Neuronal stem cell (in vitro differentiated cells): Measurements from ENCODE around the gene PSTK.

Experiments
- DNase-seq: peaks from one replicate; pipeline ENCODE4 v3.0.0-alpha.2; 2013; ENCODE audit warnings: low spot score
- H2AFZ ChIP-seq: one replicate; pipeline ENCODE4 v1.6.1; 2013; ENCODE audit warnings: mild to moderate bottlenecking, low read length, inconsistent platforms
- H2AK5ac ChIP-seq: 2 replicates; pipeline ENCODE4 v1.6.1; 2013; ENCODE audit warnings: low read depth, mild to moderate bottlenecking, inconsistent platforms, low read length, moderate library complexity, mixed read lengths
- H2BK120ac ChIP-seq: 2 replicates; pipeline ENCODE4 v1.6.1; 2013; ENCODE audit warnings: low read depth, mild to moderate bottlenecking, inconsistent platforms, low read length, moderate library complexity, mixed read lengths
- H2BK12ac ChIP-seq: one replicate; pipeline ENCODE4 v1.6.1; 2013; ENCODE audit warnings: low read length, inconsistent platforms
- H2BK15ac ChIP-seq: 2 replicates; pipeline ENCODE4 v1.6.1; 2013; ENCODE audit warnings: mild to moderate bottlenecking, low read length, inconsistent platforms, mixed read lengths
- H2BK5ac ChIP-seq: one replicate; pipeline ENCODE4 v1.6.1; 2013; ENCODE audit warnings: inconsistent platforms, mild to moderate bottlenecking, low read length, moderate library complexity
- H3K14ac ChIP-seq: one replicate; pipeline ENCODE4 v1.6.1; 2013; ENCODE audit warnings: low read length, inconsistent platforms
- H3K18ac ChIP-seq: 2 replicates; pipeline ENCODE4 v1.6.1; 2013; ENCODE audit warnings: low read length, inconsistent platforms
- H3K23ac ChIP-seq: 2 replicates; pipeline ENCODE4 v1.6.1; 2013; ENCODE audit warnings: low read depth, mild to moderate bottlenecking, mixed read lengths, low read length, inconsistent platforms; ENCODE audit not compliant: poor library complexity
- H3K27ac ChIP-seq: replicated peaks from 3 replicates; pipeline ENCODE4 v1.5.1; 2013; ENCODE audit warnings: low read length, inconsistent platforms
- H3K27me3 ChIP-seq, 3 experiments: 2 replicates each; pipeline ENCODE4 v1.6.1; 2013; ENCODE audit warnings: low read length in 3 of 3, mild to moderate bottlenecking in 2 of 3, inconsistent platforms in 1 of 3, low read depth in 1 of 3, mixed read lengths in 1 of 3, moderate library complexity in 1 of 3; ENCODE audit not compliant: control insufficient read depth in 3 of 3, insufficient read depth in 3 of 3
- H3K36me3 ChIP-seq, 2 donors: replicated peaks in 1 of 2; 2 replicates each; pipeline ENCODE4 v1.6.1; 2013; ENCODE audit warnings: low read length in 2 of 2; ENCODE audit not compliant: control insufficient read depth in 2 of 2, insufficient read depth in 2 of 2
- H3K4ac ChIP-seq: 2 replicates; pipeline ENCODE4 v1.6.1; 2013; ENCODE audit warnings: inconsistent platforms, mild to moderate bottlenecking, low read length, moderate library complexity
- H3K4me1 ChIP-seq, 2 donors: 1 replicate in 1 of 2; 2 replicates in 1 of 2; pipeline ENCODE4 v1.6.1; 2013; ENCODE audit warnings: low read length in 2 of 2, low read depth in 1 of 2; ENCODE audit not compliant: control insufficient read depth in 2 of 2, insufficient read depth in 1 of 2
- H3K4me2 ChIP-seq: one replicate; pipeline ENCODE4 v1.6.1; 2013; ENCODE audit warnings: mild to moderate bottlenecking, low read length, inconsistent platforms; ENCODE audit not compliant: insufficient read depth, poor library complexity, severe bottlenecking
- H3K4me3 ChIP-seq, 2 donors: 2 replicates each; pipeline ENCODE4 v1.5.1; 2013; ENCODE audit warnings: low read length in 2 of 2, mild to moderate bottlenecking in 2 of 2, inconsistent platforms in 1 of 2, moderate library complexity in 1 of 2
- H3K79me1 ChIP-seq: one replicate; pipeline ENCODE4 v1.6.1; 2013; ENCODE audit warnings: low read depth, mild to moderate bottlenecking, inconsistent platforms, low read length, moderate library complexity
- H3K9ac ChIP-seq: one replicate; pipeline ENCODE4 v1.6.1; 2013; ENCODE audit warnings: mild to moderate bottlenecking, low read depth, low read length, inconsistent platforms; ENCODE audit not compliant: poor library complexity
- H3K9me3 ChIP-seq, 2 donors: replicated peaks in 1 of 2; 2 replicates each; pipeline versions ENCODE3 to v1.6.1; 2013; ENCODE audit warnings: low read length in 2 of 2, mild to moderate bottlenecking in 2 of 2, inconsistent platforms in 1 of 2, low read depth in 1 of 2, mixed read lengths in 1 of 2, moderate library complexity in 1 of 2; ENCODE audit not compliant: control insufficient read depth in 2 of 2, insufficient read depth in 1 of 2
- H4K8ac ChIP-seq: one replicate; pipeline ENCODE4 v1.6.1; 2013; ENCODE audit warnings: low read depth, mild to moderate bottlenecking, inconsistent platforms, low read length, moderate library complexity
- H4K91ac ChIP-seq: one replicate; pipeline ENCODE4 v1.6.1; 2013; ENCODE audit warnings: low read length, low read depth, mild to moderate bottlenecking, inconsistent platforms; ENCODE audit not compliant: poor library complexity
- WGBS, 2 donors: extraction: QIAGEN DNeasy Blood & Tissue Kit; methylation state at CpG; one replicate each; pipeline ENCODE4 v1.1.7; 2013; ENCODE audit warnings: missing lambda C conversion rate in 2 of 2, mixed read lengths in 1 of 2; ENCODE audit not compliant: insufficient read length in 2 of 2, insufficient replicate concordance in 1 of 2; ENCODE audit errors: extremely low coverage in 2 of 2; 5-methylcytosine and 5-hydroxymethylcytosine counted together

PSTK gene

DNA sequence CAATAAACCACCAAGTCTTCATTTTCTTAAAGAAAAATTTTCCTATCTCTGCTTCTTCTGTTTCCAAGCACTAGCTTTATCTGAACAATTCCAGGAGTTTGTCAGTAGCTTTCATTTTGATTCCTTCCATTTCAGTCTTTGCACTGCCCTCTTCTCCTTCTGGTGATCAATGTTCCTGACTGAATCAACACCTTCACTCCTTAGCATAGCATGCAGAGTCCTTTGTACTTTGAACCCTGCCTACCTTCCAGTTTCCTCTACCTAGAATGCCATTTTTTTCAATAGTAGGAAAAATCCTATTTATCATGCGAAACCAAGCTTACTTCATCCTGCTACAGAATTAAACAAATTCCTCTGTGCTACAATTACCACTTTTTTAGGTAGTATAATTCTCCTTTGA, 24.3 kb upstream of the PSTK start:
- Histone ChIP-seq H2AFZ (no peak overlapping the region), H3K79me1 (no peaks in the 10 kb centered on the region), H2BK5ac (no peak overlapping the region), H3K4me1 (peaks cover 2 to 3% of the 10 kb centered on the region in 2 donors), H2BK12ac (no peak overlapping the region), H3K14ac (no peak overlapping the region), H2BK15ac (no peak overlapping the region), H2BK120ac (no peak overlapping the region), H2AK5ac (no peak overlapping the region), H3K4me2 (no peak overlapping the region), H3K9ac (no peak overlapping the region), H3K4me3 (no peak overlapping the region), H3K9me3 (peaks cover 3 to 5% of the 10 kb centered on the region in 2 donors), H4K91ac (no peak overlapping the region), H3K23ac (no peak overlapping the region), H3K18ac (no peak overlapping the region), H3K27me3 (no peaks in the 10 kb centered on the region), H4K8ac (no peak overlapping the region), H3K4ac (no peak overlapping the region), H3K27ac (no peak overlapping the region), H3K36me3 (peaks cover 0 to 17% of the 10 kb centered on the region in 2 donors)
- no peak for DNase-seq
- no CpG with 5 or more reads among the region's 1 CpG for WGBS, 2 donors

DNA sequence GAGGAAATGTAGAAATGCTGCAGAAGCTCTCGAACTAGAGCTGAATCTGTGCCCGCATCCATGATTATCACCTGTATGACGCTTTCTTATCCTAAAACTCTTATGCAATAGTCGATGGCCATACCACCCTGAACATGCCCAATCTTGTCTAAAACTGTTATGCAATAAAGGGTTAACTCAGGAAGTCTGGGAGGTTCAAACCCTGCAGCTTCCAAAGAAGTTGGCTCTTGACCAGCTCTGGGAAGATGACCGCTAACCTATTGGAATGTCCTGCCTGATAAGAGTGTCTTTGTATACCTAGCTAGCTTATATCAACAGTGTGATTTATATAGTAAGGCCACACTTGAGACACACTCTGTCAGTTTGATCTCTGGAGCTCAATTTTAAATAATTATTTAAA, 22.7 kb upstream of the PSTK start:
- H4K8ac ChIP-seq = no peak overlapping the region
- WGBS, 2 donors = no CpG with 5 or more reads among the region's 5 CpGs
- H3K23ac ChIP-seq = no peak overlapping the region

DNA sequence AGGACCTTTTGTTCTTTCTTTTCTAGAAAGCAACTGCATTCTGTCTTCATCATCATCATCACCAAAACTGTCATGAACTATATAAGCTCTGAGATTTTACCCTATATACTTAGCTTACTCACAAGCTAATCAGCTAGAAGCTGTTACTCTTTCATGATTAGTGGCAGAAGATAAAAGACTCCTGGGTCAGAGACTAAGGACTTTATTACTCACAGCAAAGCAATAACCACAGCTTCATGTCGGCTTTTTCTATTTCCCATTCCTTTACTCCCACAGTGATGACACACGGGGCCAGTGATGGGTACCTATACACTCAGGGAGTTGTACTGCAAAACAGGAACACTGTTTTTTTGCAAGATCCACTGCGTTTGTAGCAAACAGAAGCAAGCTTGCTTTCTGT, 17.8 kb upstream of the PSTK start:
- H3K27ac ChIP-seq = no peak overlapping the region
- no peak overlapping the region for H3K4me3 ChIP-seq
- no peak overlapping the region for H3K23ac ChIP-seq
- H3K4me1 ChIP-seq = no peaks in the 10 kb centered on the region
- no peaks in the 10 kb centered on the region for H3K79me1 ChIP-seq
- H4K8ac ChIP-seq = no peak overlapping the region
- H3K9me3 ChIP-seq = peaks cover 0 to 20% of the 10 kb centered on the region in 2 donors
- H2BK120ac ChIP-seq = no peak overlapping the region
- H2AFZ ChIP-seq = no peak overlapping the region
- no peak overlapping the region for H4K91ac ChIP-seq
- no peak overlapping the region for H3K18ac ChIP-seq
- no peak overlapping the region for H3K14ac ChIP-seq
- no peak overlapping the region for H2AK5ac ChIP-seq
- H3K36me3 ChIP-seq = peaks cover 0 to 9% of the 10 kb centered on the region in 2 donors
- DNase-seq = no peak
- H3K27me3 ChIP-seq = no peaks in the 10 kb centered on the region
- H2BK5ac ChIP-seq = no peak overlapping the region
- H3K4ac ChIP-seq = no peak overlapping the region
- no peak overlapping the region for H2BK15ac ChIP-seq
- no CpG with 5 or more reads among the region's 3 CpGs for WGBS, 2 donors
- no peak overlapping the region for H3K9ac ChIP-seq
- no peak overlapping the region for H2BK12ac ChIP-seq
- no peak overlapping the region for H3K4me2 ChIP-seq

More for the DNA sequence above, 22.7 kb upstream of the PSTK start:
- Histone ChIP-seq H3K9ac (no peak overlapping the region), H3K4me3 (no peak overlapping the region), H3K36me3 (peaks cover 0 to 3% of the 10 kb centered on the region in 2 donors), H3K4me1 (peaks cover 2 to 3% of the 10 kb centered on the region in 2 donors), H2BK15ac (no peak overlapping the region), H3K27ac (no peak overlapping the region), H3K18ac (no peak overlapping the region), H3K27me3 (no peaks in the 10 kb centered on the region), H2BK12ac (no peak overlapping the region), H3K14ac (no peak overlapping the region), H2AK5ac (no peak overlapping the region), H3K9me3 (peaks cover 3 to 5% of the 10 kb centered on the region in 2 donors), H3K4ac (no peak overlapping the region), H3K4me2 (no peak overlapping the region), H3K79me1 (no peaks in the 10 kb centered on the region), H2BK120ac (no peak overlapping the region), H2AFZ (no peak overlapping the region), H4K91ac (no peak overlapping the region), H2BK5ac (no peak overlapping the region)
- no peak for DNase-seq

DNA sequence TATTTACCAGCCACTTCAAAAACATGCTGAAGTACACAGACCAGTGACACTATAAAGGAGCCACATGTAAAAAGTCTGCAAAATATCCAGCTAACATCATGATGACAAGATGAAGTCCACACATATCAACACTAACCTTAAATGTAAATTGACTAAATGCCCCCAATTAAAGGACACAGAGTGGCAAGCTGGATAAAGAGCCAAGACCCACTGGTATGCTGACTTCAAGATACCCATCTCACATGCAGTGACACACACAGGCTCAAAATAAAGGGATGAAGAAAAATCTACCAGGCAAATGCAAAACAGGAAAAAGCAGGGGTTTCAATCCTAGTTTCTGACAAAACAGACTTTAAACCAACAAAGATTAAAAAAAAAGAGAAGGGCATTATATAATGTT, 13.3 kb upstream of the PSTK start:
- H4K91ac ChIP-seq = no peak overlapping the region
- peaks cover 0 to 25% of the 10 kb centered on the region in 2 donors for H3K9me3 ChIP-seq
- no peak overlapping the region for H3K9ac ChIP-seq
- peaks cover 0 to 9% of the 10 kb centered on the region in 2 donors for H3K36me3 ChIP-seq
- no peak overlapping the region for H3K18ac ChIP-seq
- H3K4me2 ChIP-seq = no peak overlapping the region
- no peaks in the 10 kb centered on the region for H3K4me1 ChIP-seq
- no peak overlapping the region for H4K8ac ChIP-seq
- no peak overlapping the region for H3K23ac ChIP-seq
- no peak overlapping the region for H2BK120ac ChIP-seq
- H2AK5ac ChIP-seq = no peak overlapping the region
- no peaks in the 10 kb centered on the region for H3K27me3 ChIP-seq
- no peak for DNase-seq
- no peak overlapping the region for H2BK15ac ChIP-seq
- no peaks in the 10 kb centered on the region for H3K79me1 ChIP-seq
- no peak overlapping the region for H2BK5ac ChIP-seq
- no peak overlapping the region for H3K14ac ChIP-seq
- no peak overlapping the region for H3K27ac ChIP-seq
- H2BK12ac ChIP-seq = no peak overlapping the region
- H3K4ac ChIP-seq = no peak overlapping the region
- no peak overlapping the region for H3K4me3 ChIP-seq
- H2AFZ ChIP-seq = no peak overlapping the region
